Activated CD8-positive, alpha-beta memory T cell treated with anti-CD3 and anti-CD28 coated beads for 1 hour (primary cell): ENCODE measurements around the gene RNF168.
"Not testable (repeated sequence)": the region's sequence is repeated elsewhere in the genome, so short reads cannot be mapped to it uniquely, and the experiment has no call there.

Experiments
- DNase-seq, 2 donors: peaks; one replicate each; pipeline ENCODE4 v3.0.0-alpha.2; 2020; ENCODE audit warnings: low read depth in 1 of 2; ENCODE audit errors: extremely low read depth in 1 of 2

RNF168 gene

GRCh38 chr3:196472286-196472685, 31.3 kb downstream of the RNF168 start:
- no peak for DNase-seq

- no peak for DNase-seq
These were observed 32.0 kb downstream of the RNF168 start for GRCh38 chr3:196471551-196471950.

GRCh38 chr3:196470182-196470581, 33.4 kb downstream of the RNF168 start:
- not testable (repeated sequence) for DNase-seq

- no peak for DNase-seq
These were observed 39.8 kb downstream of the RNF168 start for GRCh38 chr3:196463804-196464203.

DNA sequence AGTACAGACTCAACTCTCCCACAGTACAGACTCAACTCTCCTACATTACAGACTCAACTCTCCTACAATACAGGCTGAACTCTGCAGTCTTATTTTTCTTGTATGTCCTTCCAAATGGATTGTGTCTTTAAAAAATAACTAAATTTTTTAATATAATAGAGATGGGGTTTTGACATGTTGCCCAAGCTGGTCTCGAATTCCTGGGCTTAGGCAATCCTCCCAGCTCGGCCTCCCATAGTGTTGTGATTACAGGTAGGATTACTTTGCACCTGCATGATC, 40.2 kb downstream of the RNF168 start:
- no peak for DNase-seq

DNA sequence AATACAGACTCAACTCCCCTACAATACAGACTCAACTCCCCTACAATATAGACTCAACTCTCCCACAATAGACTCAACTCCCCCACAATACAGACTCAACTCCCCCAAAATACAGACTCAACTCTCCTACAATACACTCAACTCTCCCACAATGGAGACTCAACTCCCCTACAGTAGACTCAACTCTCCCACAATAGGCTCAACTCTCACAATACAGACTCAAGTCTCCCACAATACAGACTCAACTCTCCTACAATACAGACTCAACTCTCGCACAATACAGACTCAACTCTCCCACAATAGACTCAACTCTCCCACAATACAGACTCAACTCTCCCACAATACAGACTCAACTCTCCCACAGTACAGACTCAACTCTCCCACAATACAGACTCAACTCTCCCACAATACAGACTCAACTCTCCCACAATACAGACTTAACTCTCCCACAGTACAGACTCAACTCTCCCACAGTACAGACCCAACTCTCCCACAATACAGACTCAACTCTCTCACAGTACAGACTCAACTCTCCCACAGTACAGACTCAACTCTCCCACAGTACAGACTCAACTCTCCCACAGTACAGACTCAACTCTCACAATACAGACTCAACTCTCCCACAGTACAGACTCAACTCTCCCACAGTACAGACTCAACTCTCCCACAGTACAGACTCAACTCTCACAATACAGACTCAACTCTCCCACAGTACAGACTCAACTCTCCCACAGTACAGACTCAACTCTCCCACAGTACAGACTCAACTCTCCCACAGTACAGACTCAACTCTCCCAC, 40.7 kb downstream of the RNF168 start:
- not testable (repeated sequence) for DNase-seq

DNA sequence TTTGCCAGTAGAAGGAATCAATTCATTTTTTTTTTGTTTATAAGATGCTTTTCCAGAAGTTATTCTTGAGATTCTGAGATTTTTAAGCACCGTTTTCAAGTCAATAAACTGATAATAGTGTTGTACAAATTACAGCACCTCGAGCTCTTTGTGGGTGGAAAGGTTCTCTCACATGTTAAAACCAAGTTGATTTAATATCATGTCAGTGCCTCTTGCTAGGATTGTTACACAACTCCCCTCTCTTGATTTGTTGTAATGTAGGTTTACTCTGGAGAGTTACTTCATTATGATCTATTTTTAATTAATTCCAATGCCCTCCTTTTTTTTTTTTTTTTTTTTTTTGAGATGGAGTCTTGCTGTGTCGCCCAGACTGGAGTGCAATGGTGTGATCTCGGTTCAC, 45.5 kb downstream of the RNF168 start:
- DNase-seq, result no peak

- DNase-seq, result not testable (repeated sequence)
These were observed 46.1 kb downstream of the RNF168 start for GRCh38 chr3:196457470-196457869.

GRCh38 chr3:196454935-196455334, 48.6 kb downstream of the RNF168 start:
- DNase-seq, result no peak

DNA sequence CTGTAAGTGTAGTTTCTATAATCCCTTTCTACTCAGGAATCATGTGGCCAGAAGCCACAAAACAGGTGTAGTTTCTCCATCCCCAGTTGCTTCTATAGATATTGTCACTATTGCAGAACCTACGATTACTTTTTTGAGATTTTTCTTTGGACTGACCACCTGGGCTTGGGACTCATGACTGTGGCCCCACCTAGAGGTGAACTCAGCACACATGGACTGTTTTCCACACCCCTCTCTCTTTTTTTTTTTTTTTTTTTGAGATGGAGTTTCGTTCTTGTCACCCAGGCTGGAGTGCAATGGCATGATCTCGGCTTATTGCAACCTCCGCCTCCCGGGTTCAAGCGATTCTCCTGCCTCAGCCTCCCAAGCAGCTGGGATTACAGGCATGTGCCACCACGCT, 58.2 kb downstream of the RNF168 start:
- not testable (repeated sequence) for DNase-seq

DNA sequence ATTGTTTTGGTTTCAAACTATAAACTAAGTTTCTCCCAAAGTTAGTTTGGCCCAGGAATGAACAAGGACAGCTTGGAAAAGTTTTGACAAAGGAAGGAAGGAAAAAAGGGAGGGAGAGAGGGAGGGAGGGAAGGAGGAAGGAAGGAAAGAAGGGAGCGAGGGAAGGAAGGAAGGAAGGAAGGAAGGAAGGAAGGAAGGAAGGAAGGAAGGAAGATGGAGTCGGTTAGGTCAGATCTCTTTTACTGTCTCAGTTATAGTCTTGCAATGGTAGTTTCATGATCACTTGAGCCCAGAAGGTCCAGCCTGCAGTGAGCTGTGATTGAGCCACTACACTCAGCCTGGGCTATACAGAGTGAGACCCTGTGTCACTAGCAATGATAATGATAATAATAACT, 59.1 kb downstream of the RNF168 start:
- no peak for DNase-seq

GRCh38 chr3:196440696-196441095, 62.9 kb downstream of the RNF168 start:
- DNase-seq, result no peak

DNA sequence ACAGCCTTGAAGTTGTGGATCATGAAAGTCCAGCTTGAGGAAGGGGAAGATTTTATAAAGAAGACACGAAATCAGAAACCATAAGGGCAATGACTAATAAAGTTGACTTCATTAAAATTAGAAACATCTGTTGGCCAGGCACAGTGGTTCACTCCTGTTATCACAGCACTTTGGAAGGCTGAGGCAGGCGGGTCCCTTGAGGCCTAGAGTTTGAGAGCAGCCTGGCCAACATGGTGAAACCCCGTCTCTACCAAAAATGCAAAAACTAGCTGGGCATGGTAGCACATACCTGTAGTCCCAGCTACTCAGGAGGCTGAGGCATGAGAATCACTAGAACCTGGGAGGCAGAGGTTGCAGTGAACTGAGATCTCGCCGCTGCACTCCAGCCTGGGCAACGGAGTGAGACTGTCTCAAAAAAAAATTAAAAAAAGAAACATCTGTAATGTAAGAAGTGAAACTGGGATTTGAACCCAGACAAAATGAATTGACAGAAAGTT, 63.5 kb downstream of the RNF168 start:
- DNase-seq, result no peak

GRCh38 chr3:196432137-196432879, 71.3 kb downstream of the RNF168 start, which contains the start of gene UBXN7:
TSS of gene UBXN7 (minus strand) at chr3:196432427. CDS start at chr3:196432399, 28 bp downstream.
- DNase-seq, result peak; percentile 88 to 97

GRCh38 chr3:196431181-196432136, 72.1 kb downstream of the RNF168 start:
- DNase-seq, result no peak

GRCh38 chr3:196428041-196428440, 75.5 kb downstream of the RNF168 start:
- no peak for DNase-seq

DNA sequence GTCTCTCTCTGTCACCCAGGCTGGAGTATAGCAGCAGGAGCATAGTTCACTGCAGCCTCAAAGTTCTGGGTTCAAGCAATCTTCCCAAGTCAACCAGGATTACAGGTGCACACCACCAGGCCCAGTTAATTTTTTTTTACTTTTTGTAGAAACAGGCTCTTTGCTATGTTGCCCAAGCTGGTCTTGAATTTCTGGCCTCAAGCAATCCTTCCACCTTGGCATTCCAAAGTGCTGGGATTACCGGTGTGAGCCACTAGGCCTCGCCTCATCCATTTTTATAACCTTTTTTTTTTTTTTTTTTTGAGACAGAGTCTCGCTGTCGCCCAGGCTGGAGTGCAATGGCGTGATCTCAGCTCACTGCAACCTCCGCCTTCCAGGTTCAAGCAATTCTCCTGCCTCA, 79.1 kb downstream of the RNF168 start:
- DNase-seq, result not testable (repeated sequence)

DNA sequence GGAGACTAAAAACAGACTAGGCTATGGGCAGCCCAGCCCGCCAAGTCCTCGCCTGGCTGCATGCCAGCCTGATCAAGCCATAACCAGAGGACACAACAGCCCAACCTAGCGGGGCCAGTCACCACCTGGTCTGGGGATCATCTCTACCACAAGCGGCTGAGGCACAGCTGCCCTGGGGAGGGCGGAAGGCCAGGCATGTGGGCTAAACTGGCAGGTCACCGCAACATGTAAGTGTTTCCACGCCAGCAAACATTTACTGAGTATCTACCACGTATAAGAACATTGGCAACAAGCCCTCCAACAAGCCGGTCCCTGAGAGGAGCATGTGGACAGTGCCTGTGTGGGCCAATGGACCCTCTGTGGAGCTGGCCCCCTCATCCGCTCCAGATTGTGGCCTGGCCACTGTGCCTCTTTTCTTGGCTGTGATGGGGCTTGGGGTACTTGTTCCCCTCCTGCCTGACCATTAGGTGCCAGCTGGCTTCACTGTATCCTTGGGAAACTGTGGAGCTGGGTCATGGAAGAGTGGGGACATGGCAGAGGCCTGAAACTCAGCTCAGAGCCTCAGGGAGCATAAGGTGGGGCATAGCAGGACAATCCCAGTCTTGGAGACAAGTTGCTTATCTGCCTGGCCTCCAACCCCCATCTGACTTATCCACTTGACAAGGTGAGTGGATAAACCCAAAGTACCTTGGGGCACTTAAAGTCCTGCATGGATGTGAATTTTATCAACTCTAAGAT, 80.4 kb downstream of the RNF168 start:
- DNase-seq, result no peak

- not testable (repeated sequence) for DNase-seq
These were observed 81.9 kb downstream of the RNF168 start for GRCh38 chr3:196421668-196422067.

- no peak for DNase-seq
These were observed 84.2 kb downstream of the RNF168 start for GRCh38 chr3:196419386-196419785.
